ENCODE measurements around the gene SCGN.

The SCGN gene, protein sequence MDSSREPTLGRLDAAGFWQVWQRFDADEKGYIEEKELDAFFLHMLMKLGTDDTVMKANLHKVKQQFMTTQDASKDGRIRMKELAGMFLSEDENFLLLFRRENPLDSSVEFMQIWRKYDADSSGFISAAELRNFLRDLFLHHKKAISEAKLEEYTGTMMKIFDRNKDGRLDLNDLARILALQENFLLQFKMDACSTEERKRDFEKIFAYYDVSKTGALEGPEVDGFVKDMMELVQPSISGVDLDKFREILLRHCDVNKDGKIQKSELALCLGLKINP

GRCh38 chr6:25652007-25652515 lies at the start of gene SCGN:
Gene SCGN (plus strand): TSS chr6:25652215. CDS start chr6:25652404, 189 bp downstream.
- FAIRE-seq: no peak
- no peak for TF ChIP-seq CTCF (IDR thresholded peaks at IDR 0.05; ENCODE audit: insufficient read depth, missing control alignments)
- no peak for DNase-seq (ENCODE audit: insufficient read length, low spot score)

- FAIRE-seq: no peak
- DNase-seq (ENCODE audit: insufficient read length, low spot score): no peak
- TF ChIP-seq CTCF (IDR thresholded peaks at IDR 0.05; ENCODE audit: insufficient read depth, missing control alignments): no peak
Measured at GRCh38 chr6:25602674-25602982, 49.4 kb upstream of the SCGN start.

- DNase-seq (ENCODE audit: insufficient read length, low spot score) (no peak), FAIRE-seq (no peak)
- TF ChIP-seq CTCF (IDR thresholded peaks at IDR 0.05; ENCODE audit: insufficient read depth, missing control alignments): no peak
Measured at GRCh38 chr6:25603251-25603650, 48.8 kb upstream of the SCGN start.

- no peak for TF ChIP-seq CTCF (IDR thresholded peaks at IDR 0.05; ENCODE audit: insufficient read depth, missing control alignments)
- no peak for FAIRE-seq
- no peak for DNase-seq (ENCODE audit: insufficient read length, low spot score)
Measured at GRCh38 chr6:25606151-25606550, 45.9 kb upstream of the SCGN start.

DNA sequence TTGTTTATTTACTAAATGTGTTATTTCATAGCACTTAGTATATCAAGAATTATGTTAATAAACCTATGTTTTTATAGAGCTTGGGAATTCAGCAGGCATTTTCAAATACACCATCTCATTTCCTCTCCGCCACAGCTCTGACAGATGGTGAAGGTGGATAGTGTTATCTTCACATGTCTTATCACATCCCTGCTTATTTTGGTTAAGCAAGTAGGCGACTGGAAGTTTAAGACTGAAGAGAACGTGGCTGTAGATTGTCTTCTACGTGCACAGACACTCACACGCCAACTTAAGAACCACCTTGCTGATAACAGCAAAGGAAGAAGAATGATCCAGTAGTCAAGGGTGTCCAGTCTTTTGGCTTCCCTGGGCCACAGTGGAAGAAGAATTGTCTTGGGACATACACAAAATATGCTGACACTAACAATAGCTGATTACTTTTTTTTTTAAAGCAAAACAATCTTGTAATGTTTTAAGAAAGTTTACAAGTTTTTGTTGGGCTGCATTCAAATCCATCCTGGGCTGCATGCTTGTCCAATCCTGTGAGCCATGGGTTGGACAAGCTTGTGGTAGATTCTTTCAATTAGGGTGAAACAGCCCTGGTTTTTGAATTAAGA lies 43.3 kb upstream of the SCGN start:
- no peak for FAIRE-seq
- TF ChIP-seq CTCF (IDR thresholded peaks at IDR 0.05; ENCODE audit: insufficient read depth, missing control alignments): no peak
- DNase-seq (ENCODE audit: insufficient read length, low spot score): no peak

- no peak for TF ChIP-seq CTCF (IDR thresholded peaks at IDR 0.05; ENCODE audit: insufficient read depth, missing control alignments)
- no peak for FAIRE-seq
- DNase-seq (ENCODE audit: insufficient read length, low spot score): no peak
Measured at GRCh38 chr6:25612666-25613065, 39.3 kb upstream of the SCGN start.

DNA sequence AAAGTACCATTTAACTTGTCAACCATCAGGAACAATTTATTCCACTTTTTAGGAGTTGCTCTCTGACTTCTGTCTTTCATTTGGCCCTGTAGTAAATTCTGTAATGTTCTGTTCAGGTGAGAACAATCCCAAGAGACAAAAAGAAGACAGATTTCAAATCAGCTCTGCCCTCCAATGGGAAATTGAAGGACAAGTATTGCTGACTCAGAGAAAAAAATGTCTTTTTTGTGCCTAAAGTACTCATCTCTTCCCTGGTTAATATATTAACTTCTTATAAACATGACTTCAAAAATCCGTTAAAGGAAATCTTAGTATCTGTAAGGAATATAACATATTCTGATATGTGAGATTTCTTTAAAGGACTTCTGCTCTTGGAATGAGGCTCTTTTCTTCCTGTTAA lies 38.6 kb upstream of the SCGN start:
- DNase-seq (ENCODE audit: insufficient read length, low spot score) (no peak), FAIRE-seq (no peak)
- no peak for TF ChIP-seq CTCF (IDR thresholded peaks at IDR 0.05; ENCODE audit: insufficient read depth, missing control alignments)
